GM23248 (cell line): ENCODE measurements around the gene SPACA7. TPM values are rescaled to one million over a fixed set of nuclear protein-coding genes. Genes with fewer than 3 reads are reported as not detected.

ENCODE experiments used
- DNase-seq: peaks from one replicate; pipeline ENCODE4 v3.0.0-alpha.2; 2015
- H2AFZ ChIP-seq: fragments of 200-600 bp; sonication (generic); 2 replicates; pipeline ENCODE4 v1.6.1; 2016; ENCODE audit warnings: antibody characterized with exemption
- H3F3A ChIP-seq: fragments of 200-600 bp; sonication (generic); 2 replicates; pipeline ENCODE4 v1.6.1; 2016; ENCODE audit warnings: mild to moderate bottlenecking, antibody characterized with exemption, mixed run types; ENCODE audit not compliant: insufficient read depth
- H3K27ac ChIP-seq: fragments of 200-600 bp; sonication (generic); 2 replicates; pipeline ENCODE4 v1.5.1; 2016; ENCODE audit warnings: mild to moderate bottlenecking
- H3K27me3 ChIP-seq: fragments of 200-600 bp; sonication (generic); replicated peaks from 2 replicates; pipeline ENCODE4 v1.6.1; 2016; ENCODE audit warnings: mild to moderate bottlenecking; ENCODE audit not compliant: insufficient read depth
- H3K36me3 ChIP-seq: fragments of 200-600 bp; sonication (generic); 2 replicates; pipeline ENCODE4 v1.6.1; 2016; ENCODE audit warnings: low read depth, mild to moderate bottlenecking
- H3K4me1 ChIP-seq: fragments of 200-600 bp; sonication (generic); 2 replicates; pipeline ENCODE4 v1.6.1; 2016; ENCODE audit warnings: mild to moderate bottlenecking; ENCODE audit not compliant: insufficient read depth
- H3K4me2 ChIP-seq: fragments of 200-600 bp; sonication (generic); one replicate; pipeline ENCODE4 v1.6.1; 2016; ENCODE audit warnings: mild to moderate bottlenecking; ENCODE audit not compliant: unreplicated experiment
- H3K4me3 ChIP-seq: fragments of 200-600 bp; sonication (generic); 2 replicates; pipeline ENCODE4 v1.5.1; 2016; ENCODE audit warnings: mild to moderate bottlenecking
- H3K79me2 ChIP-seq: fragments of 200-600 bp; sonication (generic); 2 replicates; pipeline ENCODE4 v1.6.1; 2016; ENCODE audit warnings: mild to moderate bottlenecking; ENCODE audit not compliant: insufficient read depth
- H3K9ac ChIP-seq: fragments of 200-600 bp; sonication (generic); 2 replicates; pipeline ENCODE4 v1.6.1; 2016; ENCODE audit warnings: mild to moderate bottlenecking
- H3K9me2 ChIP-seq: fragments of 200-600 bp; sonication (generic); 2 replicates; pipeline ENCODE4 v1.6.1; 2016; ENCODE audit warnings: mixed run types, mild to moderate bottlenecking, moderate library complexity; ENCODE audit not compliant: insufficient read depth
- H3K9me3 ChIP-seq: fragments of 200-600 bp; sonication (generic); one replicate; pipeline ENCODE4 v1.6.1; 2017; ENCODE audit warnings: low read depth
- H4K20me1 ChIP-seq: fragments of 200-600 bp; sonication (generic); 2 replicates; pipeline ENCODE4 v1.6.0; 2016; ENCODE audit not compliant: insufficient read depth
- EZH2 ChIP-seq: fragments of 200-600 bp; sonication (generic); IDR thresholded peaks from 2 replicates; pipeline ENCODE4 v1.6.1; 2018; ENCODE audit warnings: antibody characterized with exemption, mild to moderate bottlenecking; ENCODE audit not compliant: insufficient read depth, poor library complexity, severe bottlenecking
- EZH2phosphoT487 ChIP-seq: fragments of 200-600 bp; sonication (generic); IDR thresholded peaks from 2 replicates; pipeline ENCODE4 v1.6.1; 2018; ENCODE audit warnings: antibody characterized with exemption, moderate library complexity, mild to moderate bottlenecking, low read depth; ENCODE audit not compliant: insufficient read depth
- WGBS, 2 experiments: methylation state at CpG; one replicate each; pipeline ENCODE4 v1.1.6; 2015 to 2017; ENCODE audit warnings: low lambda C conversion rate in 2 of 2, low coverage in 1 of 2; ENCODE audit errors: missing lambda C conversion rate in 2 of 2; 5-methylcytosine and 5-hydroxymethylcytosine counted together
- in situ Hi-C: fragments of 300-500 bp; cut with MboI; formaldehyde crosslinking; loops from 2 replicates; pipeline ENCODE4 v1.15.0; 2020
- polyA plus RNA-seq: library from polyadenylated mRNA; unstranded; fragments of >200 nt; fragmentation: Nextera tagmentation; extraction: Ambion mirVana; gene quantifications from 2 replicates; pipeline ENCODE4 v1.2.1, GENCODE V29; 2016
- total RNA-seq: library from RNA; depleted of rRNA; stranded (reverse); fragments of >200 nt; shearing (Covaris generic); gene quantifications from 2 replicates; pipeline ENCODE4 v1.2.3, GENCODE V29; 2014

Gene SPACA7
- total and polyA plus RNA-seq, 2 experiments from 2014 or later, result not detected

GRCh38 chr13:112330066-112330465, 46.1 kb upstream of the SPACA7 start:
- Histone ChIP-seq H3K27ac (no peak overlapping the region), H3K9ac (no peak overlapping the region), H3K79me2 (no peaks in the 10 kb centered on the region), H3K4me3 (no peak overlapping the region), H3K27me3 (0 out of 2 replicates have a peak, but pooled peaks cover 6% of the 10 kb centered on the region), H3K36me3 (no peaks in the 10 kb centered on the region), H3F3A (no peaks in the 10 kb centered on the region), H3K9me3 (no peaks in the 10 kb centered on the region), H3K4me2 (no peak overlapping the region), H4K20me1 (no peaks in the 10 kb centered on the region), H3K4me1 (no peaks in the 10 kb centered on the region), H2AFZ (no peak overlapping the region), H3K9me2 (no peaks in the 10 kb centered on the region)
- no peak for DNase-seq
- TF ChIP-seq EZH2phosphoT487, result no peak
- TF ChIP-seq EZH2, result no peak
- in situ Hi-C loops, result no loop called here
- 54 to 59% methylated on average over 14 to 19 of the region's 19 CpGs for WGBS, 2 experiments

GRCh38 chr13:112330479-112331381, 45.4 kb upstream of the SPACA7 start:
- Histone ChIP-seq H3K27me3 (0 out of 2 replicates have a peak, but pooled peaks cover 6% of the 10 kb centered on the region), H3F3A (no peaks in the 10 kb centered on the region), H3K36me3 (no peaks in the 10 kb centered on the region), H3K4me3 (no peak overlapping the region), H3K79me2 (no peaks in the 10 kb centered on the region), H3K4me1 (no peaks in the 10 kb centered on the region), H3K4me2 (no peak overlapping the region), H3K9me3 (no peaks in the 10 kb centered on the region), H4K20me1 (no peaks in the 10 kb centered on the region), H3K9me2 (no peaks in the 10 kb centered on the region), H3K9ac (no peak overlapping the region), H2AFZ (no peak overlapping the region), H3K27ac (no peak overlapping the region)
- TF ChIP-seq EZH2phosphoT487, result no peak
- no peak for TF ChIP-seq EZH2
- WGBS, 2 experiments, result 6% methylated on average over 75 to 77 of the region's 78 CpGs
- in situ Hi-C loops, result no loop called here
- no peak for DNase-seq

GRCh38 chr13:112331675-112332074, 44.5 kb upstream of the SPACA7 start:
- Histone ChIP-seq H3K9me2 (no peaks in the 10 kb centered on the region), H3K4me2 (no peak overlapping the region), H3K79me2 (no peaks in the 10 kb centered on the region), H3K4me3 (no peak overlapping the region), H4K20me1 (no peaks in the 10 kb centered on the region), H3F3A (no peaks in the 10 kb centered on the region), H3K9me3 (no peaks in the 10 kb centered on the region), H3K9ac (no peak overlapping the region), H3K27me3 (0 out of 2 replicates have a peak, but pooled peaks cover 6% of the 10 kb centered on the region), H2AFZ (no peak overlapping the region), H3K4me1 (no peaks in the 10 kb centered on the region), H3K27ac (no peak overlapping the region), H3K36me3 (no peaks in the 10 kb centered on the region)
- WGBS, 2 experiments, result 9 to 11% methylated on average over 20 of the region's 20 CpGs
- in situ Hi-C loops, result no loop called here
- no peak for DNase-seq
- TF ChIP-seq EZH2phosphoT487 (no peak), EZH2 (no peak)

- WGBS, 2 experiments, result 24 to 37% methylated on average over 10 of the region's 10 CpGs
- in situ Hi-C loops, result no loop called here
- no peaks in the 10 kb centered on the region for H3K9me2 ChIP-seq
- no peak overlapping the region for H2AFZ ChIP-seq
- no peaks in the 10 kb centered on the region for H3F3A ChIP-seq
- H3K9me3 ChIP-seq, result no peaks in the 10 kb centered on the region
- no peak for TF ChIP-seq EZH2phosphoT487
- no peak for TF ChIP-seq EZH2
- H3K4me1 ChIP-seq, result no peaks in the 10 kb centered on the region
- H3K79me2 ChIP-seq, result no peaks in the 10 kb centered on the region
- H3K4me3 ChIP-seq, result no peak overlapping the region
- H3K9ac ChIP-seq, result no peak overlapping the region
- H3K27ac ChIP-seq, result no peak overlapping the region
- H3K27me3 ChIP-seq, result 0 out of 2 replicates have a peak, but pooled peaks cover 6% of the 10 kb centered on the region
- no peaks in the 10 kb centered on the region for H4K20me1 ChIP-seq
- H3K36me3 ChIP-seq, result no peaks in the 10 kb centered on the region
- no peak for DNase-seq
- H3K4me2 ChIP-seq, result no peak overlapping the region
Observed at GRCh38 chr13:112332727-112333126, 43.4 kb upstream of the SPACA7 start.
